NAMALWA (cell line): Measurements from ENCODE around the gene BORCS5.
A peak's percentile ranks its signal among the peaks of the same experiment; 100 is the strongest.
"Not testable (repeated sequence)": the region's sequence is repeated elsewhere in the genome, so short reads cannot be mapped to it uniquely, and the experiment has no call there.

Source experiments
- DNase-seq: peaks from one replicate; pipeline ENCODE4 v3.0.0-alpha.2; 2015; ENCODE audit warnings: low spot score

BORCS5 gene

DNA sequence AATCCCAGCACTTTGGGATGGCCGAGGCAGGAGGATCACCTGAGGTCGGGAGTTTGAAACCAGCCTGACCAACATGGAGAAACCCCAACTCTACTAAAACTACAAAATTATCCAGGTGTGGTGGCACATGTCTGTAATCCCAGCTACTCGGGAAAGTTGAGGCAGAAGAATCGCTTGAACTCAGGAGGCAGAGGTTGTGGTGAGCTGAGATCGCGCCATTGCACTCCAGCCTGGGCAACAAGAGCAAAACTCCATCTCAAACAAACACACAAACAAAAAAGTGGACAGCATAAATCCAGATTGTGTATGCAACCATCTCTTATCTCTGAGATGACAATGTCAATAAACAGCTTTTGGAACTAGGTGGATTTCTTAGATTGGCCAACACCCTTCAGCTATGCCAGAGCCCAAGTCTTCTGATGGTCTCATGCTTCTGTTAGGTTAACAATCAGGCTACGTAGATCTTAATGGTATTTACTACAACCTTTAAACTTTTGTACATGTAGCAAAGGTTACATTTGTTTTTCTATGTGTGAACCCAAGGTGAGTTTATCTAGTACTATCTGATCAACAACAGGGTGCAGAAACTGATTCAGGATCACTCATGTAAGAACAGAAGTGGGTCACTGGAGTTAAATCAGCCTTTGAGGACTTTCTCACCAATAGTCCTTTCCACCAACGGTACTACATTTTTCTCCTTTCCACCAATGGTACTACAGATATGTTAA is 132.1 kb downstream of the BORCS5 start:
- DNase-seq, result no peak

DNA sequence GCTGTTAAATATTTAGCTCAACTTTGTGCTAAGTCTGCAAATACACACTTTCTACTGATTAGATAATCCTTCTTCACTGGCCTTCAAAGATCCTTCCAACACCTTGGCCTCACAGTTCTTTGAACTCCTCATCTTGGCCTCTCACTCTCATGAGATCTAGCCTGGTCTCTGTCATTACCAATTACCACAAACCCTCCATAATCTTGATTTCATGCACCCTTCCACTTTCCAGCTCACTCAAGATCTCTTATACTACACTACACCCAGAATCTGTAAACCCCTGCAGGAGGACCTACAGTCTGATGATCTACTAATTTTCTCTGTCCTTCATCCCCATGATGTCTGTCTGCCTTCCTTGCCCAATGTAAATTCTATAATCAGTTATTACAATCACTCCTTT is 134.7 kb downstream of the BORCS5 start:
- DNase-seq, result no peak

GRCh38 chr12:12492547-12492946 is 135.7 kb downstream of the BORCS5 start:
- no peak for DNase-seq

DNA sequence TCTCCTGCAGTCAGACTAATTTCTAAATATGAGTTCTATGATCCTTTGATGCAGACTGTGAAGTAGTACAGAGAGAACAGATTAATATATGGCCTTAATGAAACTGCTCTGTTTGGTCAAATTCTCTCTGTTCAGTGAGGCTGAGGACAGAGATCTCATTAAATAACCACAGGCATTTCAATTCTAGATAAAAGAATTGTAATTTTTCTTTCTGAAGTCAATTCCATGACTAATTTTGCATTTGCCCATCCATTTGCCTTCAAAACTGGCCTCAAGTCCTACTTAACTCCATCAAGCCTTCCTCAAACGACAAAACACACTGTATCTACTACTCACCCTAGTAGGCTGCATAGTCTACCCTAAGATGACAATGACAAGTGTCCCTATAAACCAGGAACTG is 138.7 kb downstream of the BORCS5 start:
- DNase-seq, result no peak

DNA sequence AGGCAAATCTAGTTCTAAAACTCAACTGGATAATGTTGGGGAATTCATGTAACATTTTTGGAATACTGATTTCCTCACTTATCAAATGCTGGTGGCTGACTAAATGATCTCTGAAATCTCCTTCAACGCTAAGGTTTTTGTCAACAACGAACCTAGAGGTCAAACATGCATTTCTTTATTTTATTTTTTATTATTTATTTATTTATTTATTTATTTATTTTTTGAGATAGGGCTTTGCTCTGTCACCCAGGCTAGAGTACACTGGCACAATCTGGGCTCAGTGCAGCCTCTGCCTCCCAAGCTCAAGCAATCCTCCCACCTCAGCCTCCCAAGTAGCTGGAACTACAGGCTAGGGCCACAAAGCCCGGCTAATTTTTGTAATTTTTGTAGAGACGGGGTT is 141.3 kb downstream of the BORCS5 start:
- no peak for DNase-seq

DNA sequence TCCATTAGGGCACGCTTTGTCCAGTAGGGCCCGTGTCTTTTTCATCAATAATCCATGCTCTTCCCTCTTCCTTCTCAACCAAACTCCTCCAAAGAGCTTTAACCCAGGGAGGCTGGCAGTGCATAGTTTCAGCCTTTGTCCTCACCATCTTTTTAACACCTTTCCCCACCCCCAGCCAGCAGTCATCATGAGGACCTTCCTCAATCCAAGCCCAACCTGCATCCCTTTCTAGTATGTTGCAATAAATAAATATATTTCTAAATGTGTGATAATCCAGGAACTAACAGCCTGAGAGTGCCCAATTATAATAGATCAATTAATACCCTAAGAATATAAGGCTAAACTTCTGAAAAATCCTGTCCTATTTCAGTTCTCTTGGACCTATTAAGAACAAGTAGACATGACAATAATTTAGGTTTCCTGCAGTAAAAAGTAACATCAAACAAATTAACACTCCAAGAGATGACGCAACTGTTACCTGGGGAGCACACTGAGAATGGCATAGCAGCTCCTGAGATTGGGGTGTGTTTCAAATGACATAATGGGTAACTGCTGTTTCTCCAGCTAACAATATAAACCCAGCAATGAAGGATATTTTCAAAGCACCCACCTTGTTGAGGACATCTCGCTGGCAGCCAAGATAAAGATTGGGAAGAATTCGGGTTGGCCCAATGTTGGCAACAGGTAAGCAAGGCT is 143.2 kb downstream of the BORCS5 start:
- no peak for DNase-seq

GRCh38 chr12:12501121-12501520 is 144.2 kb downstream of the BORCS5 start:
- no peak for DNase-seq

DNA sequence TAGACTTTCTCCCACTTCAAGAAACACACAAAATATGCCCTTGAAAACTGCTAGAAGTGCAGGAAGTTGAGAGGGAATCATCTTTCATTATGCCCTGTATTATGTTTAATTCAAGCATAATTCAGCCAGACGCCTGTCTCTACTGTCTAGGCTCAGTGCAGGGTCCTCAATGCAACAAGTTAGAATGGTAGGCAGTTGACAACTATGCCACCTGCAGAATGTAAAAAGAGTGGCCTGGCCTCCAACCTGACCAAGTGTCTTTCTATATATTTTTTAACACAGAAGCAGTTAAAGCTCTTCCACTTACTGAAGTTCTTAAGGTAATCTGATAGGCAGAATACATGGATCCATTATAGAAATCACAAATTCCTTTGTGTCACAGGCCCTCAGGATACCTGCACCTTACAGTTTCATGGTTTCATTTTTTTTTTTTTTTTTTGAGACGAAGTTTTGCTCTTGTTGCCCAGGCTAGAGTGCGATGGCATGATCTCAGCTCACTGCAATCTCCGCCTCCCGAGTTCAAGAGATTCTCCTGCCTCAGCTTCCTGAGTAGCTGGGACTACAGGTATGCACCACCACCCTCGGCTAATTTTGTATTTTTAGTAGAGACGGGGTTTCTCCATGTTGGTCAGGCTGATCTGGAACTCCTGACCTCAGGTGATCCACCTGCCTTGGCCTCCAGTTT is 145.4 kb downstream of the BORCS5 start:
- DNase-seq, result not testable (repeated sequence)

- no peak for DNase-seq
Measured at GRCh38 chr12:12502815-12503151, 145.9 kb downstream of the BORCS5 start.

- DNase-seq, result no peak
Measured at GRCh38 chr12:12503384-12504078, 146.7 kb downstream of the BORCS5 start.

GRCh38 chr12:12505544-12506495 is 148.9 kb downstream of the BORCS5 start:
- peak; percentile 31 for DNase-seq

- DNase-seq, result no peak
Measured at GRCh38 chr12:12506496-12506890, 149.6 kb downstream of the BORCS5 start.

GRCh38 chr12:12507121-12507520 is 150.2 kb downstream of the BORCS5 start:
- DNase-seq, result no peak

- no peak for DNase-seq
Measured at GRCh38 chr12:12508612-12509011, 151.7 kb downstream of the BORCS5 start.

DNA sequence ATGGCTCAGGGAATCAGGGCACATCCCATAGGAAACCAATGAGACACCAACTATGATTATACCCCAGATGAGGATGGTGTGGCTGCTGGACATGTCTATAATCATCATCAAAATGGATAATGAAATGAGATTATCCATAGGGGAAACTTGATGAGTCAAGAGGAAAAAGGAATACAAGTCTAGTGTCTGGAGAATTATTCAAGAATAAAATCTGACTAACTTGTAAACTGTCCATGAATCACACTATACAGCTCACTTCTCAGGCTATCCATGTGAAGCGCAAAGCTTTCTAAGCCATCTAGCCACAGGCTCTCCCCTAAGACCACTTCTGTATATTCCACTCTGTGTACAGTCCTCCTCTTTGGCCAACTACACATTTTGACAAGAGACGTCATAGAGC is 153.3 kb downstream of the BORCS5 start:
- no peak for DNase-seq

DNA sequence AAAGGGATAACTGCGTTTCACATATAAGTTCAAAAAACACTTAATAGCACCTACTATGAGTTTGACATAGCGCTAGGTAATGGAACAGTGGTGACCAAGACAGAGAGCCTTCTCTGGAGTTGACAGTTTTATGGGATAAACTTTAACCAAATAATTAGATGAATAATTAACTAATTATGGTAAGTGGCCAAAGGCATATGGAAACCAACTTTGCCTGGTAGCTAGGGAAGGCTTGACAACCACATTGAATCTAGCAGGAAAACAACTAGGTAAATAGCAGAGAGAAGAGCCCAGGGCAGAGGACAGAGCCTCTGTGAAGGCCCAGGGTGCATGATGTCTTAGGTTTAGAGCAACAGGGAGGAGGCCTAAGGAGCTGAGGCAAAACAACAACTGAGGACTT is 153.7 kb downstream of the BORCS5 start:
- DNase-seq, result no peak

DNA sequence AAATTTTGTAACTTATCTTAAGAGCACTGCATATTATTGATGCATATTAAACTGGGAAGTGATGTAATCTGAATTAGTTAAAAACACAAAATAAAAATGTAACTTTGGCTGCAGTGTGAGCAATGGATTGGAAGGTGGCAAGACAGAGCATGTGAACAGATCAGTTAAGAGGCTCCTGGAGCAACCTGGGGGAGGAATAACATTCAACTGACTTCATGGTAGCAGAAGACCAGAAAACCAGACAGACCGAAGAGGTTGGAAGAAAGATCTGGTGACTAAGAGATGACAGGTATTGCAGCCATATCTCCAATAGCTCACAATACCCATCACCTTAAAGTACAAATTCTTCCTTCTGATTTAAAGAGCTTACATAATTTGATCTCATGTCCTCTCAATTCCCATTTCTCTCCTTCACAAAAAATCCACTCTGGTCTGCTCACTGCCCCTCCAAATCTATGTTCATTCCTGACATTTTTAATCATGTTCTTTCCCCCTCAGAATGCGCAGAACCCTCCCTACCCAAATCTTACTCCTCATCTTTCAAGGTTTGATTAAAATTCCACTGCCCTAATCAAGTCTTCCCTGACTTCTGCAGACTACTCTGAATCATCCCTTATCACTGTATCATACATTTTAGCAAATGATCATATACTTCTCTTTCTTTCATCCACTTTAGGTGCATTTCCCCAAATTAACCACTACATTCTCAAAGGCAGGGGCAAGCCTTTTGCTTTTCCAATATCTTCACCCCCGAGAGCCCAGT is 154.3 kb downstream of the BORCS5 start:
- DNase-seq, result no peak

DNA sequence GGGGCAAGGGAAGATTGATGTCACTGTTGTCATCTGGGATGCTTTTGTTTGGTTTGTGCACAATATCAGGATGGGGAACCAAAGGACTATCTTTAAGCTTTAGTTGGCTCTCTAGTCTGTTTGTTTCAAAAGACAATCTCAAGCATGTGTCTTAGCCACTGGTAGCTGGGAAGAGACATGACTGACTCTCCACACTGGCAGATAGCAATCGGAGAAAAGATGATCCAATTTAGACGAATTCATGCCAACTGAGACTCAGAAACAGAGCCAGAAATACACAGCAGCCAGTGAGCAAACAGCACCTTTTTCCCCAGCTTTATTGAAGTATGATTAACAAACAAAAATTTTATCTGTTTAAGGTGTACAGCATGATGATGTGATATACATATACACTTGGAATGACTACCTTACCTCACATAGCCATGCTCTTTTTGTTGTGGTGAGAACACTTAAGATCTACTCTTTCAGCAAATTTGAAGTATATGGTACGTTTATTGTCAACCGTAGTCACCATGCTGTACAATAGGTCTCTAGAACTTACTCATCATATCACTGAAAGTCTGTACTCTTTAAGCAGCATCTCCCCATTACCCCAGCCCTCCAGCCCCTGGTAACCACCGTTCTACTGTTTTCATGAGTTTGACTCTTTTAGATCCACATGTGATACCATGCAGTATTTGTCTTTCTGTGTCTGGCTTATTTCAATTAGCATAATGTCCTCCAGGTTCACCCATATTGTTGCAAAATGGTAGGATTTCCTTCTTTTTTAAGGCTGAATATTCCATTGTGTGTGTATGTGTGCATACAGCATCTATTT is 155.2 kb downstream of the BORCS5 start:
- no peak for DNase-seq

DNA sequence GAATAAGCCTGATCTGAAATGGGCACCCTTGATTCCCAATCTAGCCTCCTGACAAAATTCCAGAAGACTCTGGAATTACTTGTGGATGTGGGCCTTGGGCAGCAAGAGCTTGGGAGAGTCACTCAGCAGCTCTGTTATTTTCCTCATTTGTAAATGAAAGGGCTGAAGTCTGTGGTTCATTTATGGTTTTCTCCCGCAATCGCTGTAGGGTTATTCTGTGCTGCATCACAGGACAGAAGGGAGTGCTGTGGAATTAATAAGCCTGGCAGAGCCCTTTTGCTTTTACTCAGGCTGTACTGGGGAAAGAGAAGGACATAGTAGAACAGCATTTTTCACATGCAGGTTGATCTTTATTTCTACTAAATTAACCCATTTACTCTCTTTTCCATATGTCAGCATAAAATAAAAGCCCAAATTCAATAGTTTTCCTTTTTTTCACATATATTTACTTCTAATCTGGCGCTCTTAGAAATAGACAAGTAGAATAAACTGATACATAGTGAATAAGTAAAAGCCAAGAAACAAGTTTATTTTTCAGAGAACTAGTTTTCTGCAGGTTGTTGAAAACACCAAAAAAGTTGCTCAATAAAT is 156.6 kb downstream of the BORCS5 start:
- no peak for DNase-seq

- no peak for DNase-seq
Measured at GRCh38 chr12:12518464-12518845, 161.6 kb downstream of the BORCS5 start.
